SK-N-MC (cell line): Measurements from ENCODE around the gene ZNF638.

Experiments
- EZH2 ChIP-seq: fragments of 200-600 bp; sonication (generic); IDR thresholded peaks from one replicate; pipeline ENCODE4 v1.6.1; 2017; ENCODE audit warnings: antibody characterized with exemption
- FOXP2 ChIP-seq: optimal IDR thresholded peaks from 2 replicates; pipeline ENCODE3; 2011; ENCODE audit warnings: mild to moderate bottlenecking, moderate library complexity; ENCODE audit not compliant: insufficient read depth; ENCODE audit errors: extremely low read length, control extremely low read depth
- POLR2AphosphoS5 ChIP-seq: IDR thresholded peaks from 2 replicates; pipeline ENCODE4 v1.6.1; 2012; ENCODE audit warnings: mild to moderate bottlenecking, low read depth, low read length, borderline replicate concordance

DNA sequence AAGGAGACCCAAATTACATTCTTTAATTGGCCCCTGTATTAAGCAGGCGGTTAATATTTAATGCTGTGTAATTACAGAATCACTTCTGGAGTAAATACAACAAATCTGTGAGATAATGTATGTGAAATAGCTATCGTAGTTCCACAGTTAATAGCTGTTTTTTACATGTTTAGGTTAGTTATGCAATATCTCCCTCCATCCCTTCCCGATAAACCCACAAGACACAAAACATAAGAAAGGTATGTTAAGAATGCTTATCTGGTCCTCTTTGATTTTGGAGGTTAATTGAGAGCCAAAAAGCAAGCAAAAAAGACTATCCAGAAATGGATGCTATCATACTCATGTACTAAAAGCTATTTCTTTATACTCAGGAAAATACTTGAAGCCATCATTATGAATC is 49.1 kb downstream of the ZNF638 start:
- TF ChIP-seq POLR2AphosphoS5 = no peak
- no peak for TF ChIP-seq EZH2
- no peak for TF ChIP-seq FOXP2
